ENCODE data around the gene OVCA2.

The OVCA2 gene

GRCh38 chr17:2087597-2088211 lies 45.9 kb downstream of the OVCA2 start:
- peak; percentile 50 for DNase-seq (ENCODE audit: low spot score)

GRCh38 chr17:2089021-2089422 lies 47.2 kb downstream of the OVCA2 start:
- DNase-seq (ENCODE audit: low spot score): no peak

- DNase-seq (ENCODE audit: low spot score): no peak
These were observed 48.4 kb downstream of the OVCA2 start for GRCh38 chr17:2090210-2090641.

GRCh38 chr17:2090804-2091534 lies 49.1 kb downstream of the OVCA2 start:
- no peak for DNase-seq (ENCODE audit: low spot score)

GRCh38 chr17:2092253-2092652 lies 50.4 kb downstream of the OVCA2 start:
- DNase-seq (ENCODE audit: low spot score): no peak

All from CD4-positive, alpha-beta T cell treated with Interleukin-2 at 100 ng/mL for 4 hours (primary cell).